Activated effector memory CD4-positive, alpha-beta T cell treated with Interleukin-2 at 50 U/mL for 16 hours (primary cell): Measurements from ENCODE around the gene SMIM36.
"Not testable (repeated sequence)": the region's sequence is repeated elsewhere in the genome, so short reads cannot be mapped to it uniquely, and the experiment has no call there.

ENCODE experiments used
- DNase-seq: peaks from one replicate; pipeline ENCODE4 v3.0.0-alpha.2; 2020

Gene SMIM36

DNA sequence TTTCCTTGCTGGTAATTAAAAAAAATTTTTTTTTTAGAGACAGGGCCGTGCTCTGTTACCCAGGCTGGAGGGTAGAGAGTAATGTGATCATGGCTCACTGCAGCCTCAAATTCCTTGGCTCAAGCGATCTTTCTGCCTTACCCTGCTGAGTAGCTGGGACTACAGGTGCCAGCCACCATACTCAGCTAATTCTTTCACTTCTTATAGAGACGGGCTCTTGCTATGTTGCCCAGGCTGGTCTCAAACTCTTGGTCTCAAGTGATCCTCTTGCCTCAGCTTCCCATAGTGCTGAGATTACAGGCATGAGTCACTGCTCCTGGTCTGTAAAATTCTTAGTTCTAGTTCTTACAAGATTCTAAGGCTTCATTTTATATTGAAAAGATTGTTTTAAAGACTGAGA lies 11.1 kb downstream of the SMIM36 start:
- no peak for DNase-seq

DNA sequence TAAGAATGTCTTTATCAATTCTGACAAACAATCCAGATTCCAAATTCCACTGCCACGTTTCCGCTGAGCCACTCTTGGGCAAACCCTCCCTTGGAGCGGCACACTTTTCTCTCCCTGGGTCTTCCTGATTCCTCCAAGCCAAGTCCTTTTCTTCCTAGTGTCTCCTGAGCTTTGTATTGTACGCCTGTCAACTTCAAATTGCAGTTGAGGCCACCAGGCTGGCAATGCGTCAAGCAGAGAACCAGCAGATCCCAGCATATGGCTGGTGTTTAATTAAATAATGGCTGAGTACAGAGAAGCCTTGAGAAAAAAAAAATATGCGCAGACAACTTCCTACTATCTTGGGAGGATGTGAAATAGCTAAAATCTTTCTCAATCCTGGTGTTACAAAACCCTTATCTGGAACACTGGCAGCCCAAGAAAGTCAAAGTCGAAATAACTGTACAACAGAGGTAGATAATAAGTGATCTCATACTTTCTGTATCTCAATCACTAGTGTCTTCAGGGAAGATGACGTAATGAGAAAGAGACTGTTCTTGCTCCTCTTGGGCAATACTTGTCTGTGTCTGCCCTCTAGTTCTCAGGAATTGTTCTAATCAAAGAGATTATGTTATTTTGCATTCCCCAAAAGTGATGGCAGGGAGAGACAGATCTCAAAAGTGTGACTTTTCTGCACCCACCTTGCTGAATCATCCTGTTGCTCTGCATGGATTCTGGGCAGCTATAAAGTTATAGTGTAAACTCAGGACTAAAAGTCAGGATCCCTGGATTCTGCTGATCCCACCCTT lies 15.0 kb downstream of the SMIM36 start:
- no peak for DNase-seq

DNA sequence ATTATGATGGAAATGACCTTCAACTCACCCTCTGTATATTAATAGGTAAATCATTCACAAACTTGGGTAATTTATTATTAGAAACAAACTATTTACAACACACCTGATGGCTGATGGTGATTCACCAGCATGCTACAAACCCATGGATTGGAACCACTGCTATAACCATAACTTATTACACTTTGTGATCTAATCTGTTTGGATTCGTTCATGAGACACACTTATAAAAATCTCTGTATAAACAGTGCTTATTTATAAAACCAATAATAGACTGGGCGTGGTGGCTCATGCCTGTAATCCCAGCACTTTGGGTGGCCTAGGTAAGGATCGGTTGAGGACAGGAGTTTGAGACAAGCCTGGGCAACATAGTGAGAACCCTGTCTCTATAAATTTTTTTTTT lies 16.0 kb downstream of the SMIM36 start:
- DNase-seq = no peak

DNA sequence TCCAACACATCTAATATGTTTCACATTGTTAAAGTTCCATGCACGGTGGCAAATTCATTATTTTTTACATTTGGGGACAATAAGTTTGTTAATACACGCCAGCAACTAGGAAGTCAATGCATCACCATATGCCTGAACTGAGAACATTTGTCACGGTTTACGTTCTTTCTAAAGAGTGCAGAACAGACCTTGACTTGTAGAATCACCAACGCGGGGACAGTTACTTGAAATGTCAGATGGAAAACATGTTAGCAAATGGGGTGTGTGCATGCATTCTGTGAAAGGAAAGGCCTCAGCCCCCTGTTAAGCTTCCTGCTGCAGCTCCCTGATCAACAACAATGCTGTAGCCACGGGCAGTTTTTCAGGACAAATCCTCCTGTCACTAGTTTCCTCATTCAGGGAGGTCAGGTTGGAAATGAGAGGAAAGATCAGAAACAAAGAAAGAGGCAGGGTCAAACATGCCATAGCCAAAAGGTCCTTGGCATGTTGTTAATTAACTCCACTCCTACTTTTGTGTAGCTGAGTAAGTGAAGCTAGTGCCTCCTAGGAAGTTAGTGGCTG lies 18.4 kb downstream of the SMIM36 start:
- no peak for DNase-seq

DNA sequence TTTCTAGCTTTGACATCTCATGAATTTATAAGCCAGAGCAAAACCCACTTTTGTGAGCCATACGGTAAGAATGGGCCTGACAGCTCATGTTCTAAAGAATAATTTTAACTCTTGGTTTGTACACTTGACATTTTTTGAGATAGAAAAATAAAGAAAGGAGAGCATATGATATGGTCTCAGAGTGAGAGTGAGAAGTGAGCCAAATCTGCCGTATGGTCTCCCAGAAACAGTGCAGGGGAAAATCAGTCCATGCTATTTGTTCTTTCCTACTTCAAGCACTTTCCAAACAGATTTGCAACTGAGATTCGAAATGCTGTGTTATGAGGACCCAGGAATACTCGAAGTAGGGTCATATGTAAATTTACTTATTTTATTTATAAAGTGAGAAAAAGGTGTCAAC lies 20.9 kb downstream of the SMIM36 start:
- DNase-seq = no peak

DNA sequence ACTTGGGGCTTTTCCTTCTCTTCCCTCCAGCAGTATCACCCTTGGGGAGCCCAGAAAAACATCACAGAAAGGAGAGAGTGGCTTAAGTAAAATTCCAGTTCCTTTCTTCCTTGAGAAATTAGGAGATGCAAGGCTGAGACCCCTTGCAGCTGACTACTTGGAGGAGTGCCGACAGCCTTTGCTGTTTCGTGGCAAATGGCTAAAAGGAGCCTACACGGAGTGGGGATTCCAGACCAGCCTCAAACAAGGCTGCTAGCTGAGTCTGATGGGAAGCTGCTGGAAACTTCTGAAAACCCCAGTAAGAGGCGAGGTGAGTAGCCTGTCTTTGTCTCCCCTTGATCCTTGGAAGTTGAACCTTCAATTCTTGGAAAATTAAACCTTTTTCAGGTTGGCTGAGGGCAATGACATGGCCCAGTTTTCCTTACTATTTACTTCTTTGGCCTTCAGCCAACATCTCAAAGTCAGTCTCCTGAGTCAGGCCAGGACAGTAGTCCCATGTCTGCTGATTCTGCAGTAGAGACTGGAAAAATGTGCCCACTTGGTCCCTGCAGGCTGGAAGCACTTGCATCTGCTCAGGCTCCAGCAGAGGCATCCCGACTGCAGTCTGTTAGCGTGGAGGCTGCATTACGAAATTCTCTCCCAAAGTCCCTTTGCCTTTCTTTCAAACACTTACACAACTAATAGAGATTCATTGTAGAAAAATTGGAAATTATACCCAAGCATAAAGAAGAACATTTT lies 23.4 kb downstream of the SMIM36 start:
- no peak for DNase-seq

DNA sequence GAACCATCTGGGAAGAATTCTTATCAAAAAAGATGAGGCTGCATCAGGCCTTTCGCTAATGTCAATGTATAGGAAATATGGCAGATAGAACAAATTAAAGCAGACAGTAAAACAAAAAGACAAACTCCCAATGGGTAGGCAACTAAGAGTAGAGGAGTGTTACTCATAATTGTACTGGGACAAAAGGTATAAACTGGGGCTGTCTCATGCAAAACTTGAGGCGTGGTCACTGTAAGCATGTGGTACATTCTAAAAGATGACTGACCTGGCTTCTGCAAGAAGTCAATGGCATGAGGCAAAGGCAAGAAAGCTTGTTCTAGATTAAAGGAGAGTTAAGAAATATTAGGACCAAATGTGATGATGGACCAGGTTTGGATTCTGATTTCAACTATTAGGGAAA lies 26.7 kb downstream of the SMIM36 start:
- DNase-seq = no peak

DNA sequence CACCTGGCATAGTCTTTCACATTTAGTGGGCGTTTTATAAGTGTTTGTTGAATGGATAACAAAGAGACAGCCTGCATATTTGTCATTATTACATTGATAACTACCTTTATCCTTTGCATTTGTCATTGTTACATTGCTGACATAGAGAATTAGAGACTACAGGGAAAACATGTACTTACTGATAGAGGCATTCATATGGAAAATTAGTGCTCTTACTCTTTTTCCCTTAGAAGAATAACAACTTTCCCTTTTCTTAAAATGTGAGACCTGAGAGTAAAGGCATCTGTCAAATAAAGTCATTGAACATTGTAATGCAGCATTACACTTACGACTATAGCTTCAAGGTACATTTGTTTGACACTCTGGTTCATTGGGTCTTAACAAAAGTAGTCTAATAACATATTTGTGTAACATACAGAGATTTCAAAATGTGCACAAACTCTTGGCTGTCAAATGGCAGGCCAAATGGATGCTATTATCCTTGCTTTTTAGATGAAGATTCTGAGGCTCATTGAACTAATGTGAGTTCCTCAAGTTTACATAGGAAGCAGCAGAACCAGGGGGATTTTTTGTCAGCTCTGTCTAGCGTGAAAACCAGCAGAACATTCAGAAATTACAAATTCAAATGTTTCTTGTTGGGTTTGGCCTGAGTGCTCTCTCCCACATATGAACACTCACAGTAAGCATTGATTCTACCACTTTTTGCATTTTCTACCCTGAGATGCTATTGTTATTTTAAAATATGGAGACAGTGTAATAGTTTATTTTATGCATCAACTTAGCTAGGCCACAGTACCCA lies 28.5 kb downstream of the SMIM36 start:
- DNase-seq = no peak

DNA sequence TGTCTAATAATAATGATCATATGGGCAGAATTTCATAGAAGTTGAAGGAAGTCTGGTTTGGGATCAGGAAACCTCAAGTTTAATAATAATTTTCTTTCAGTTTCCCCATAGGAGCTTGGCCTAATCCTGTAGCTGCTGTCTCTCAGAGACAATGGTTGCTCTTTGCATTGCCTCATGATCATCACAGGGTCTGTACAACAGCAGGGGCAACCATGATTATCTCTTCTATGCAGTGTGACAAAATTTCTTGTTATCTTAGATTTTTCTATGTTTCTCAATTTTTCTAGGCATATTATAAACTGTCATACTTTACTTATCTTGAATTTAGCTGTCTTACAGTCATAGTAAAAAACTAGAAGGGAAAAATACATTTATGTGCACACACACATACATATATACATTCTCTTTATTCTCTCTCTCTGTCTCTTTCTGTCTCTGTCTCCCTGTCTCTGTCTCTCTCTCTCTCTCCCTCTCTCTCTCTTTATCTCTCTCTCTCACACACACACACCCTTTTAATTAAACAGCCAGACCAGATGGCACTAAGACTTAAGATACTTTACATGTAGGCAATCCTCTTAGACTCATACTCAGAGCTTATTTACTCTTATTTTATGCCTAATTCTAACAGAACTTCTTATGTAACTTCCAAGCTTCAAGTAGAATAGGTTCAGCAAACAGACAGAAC lies 30.5 kb downstream of the SMIM36 start:
- no peak for DNase-seq

DNA sequence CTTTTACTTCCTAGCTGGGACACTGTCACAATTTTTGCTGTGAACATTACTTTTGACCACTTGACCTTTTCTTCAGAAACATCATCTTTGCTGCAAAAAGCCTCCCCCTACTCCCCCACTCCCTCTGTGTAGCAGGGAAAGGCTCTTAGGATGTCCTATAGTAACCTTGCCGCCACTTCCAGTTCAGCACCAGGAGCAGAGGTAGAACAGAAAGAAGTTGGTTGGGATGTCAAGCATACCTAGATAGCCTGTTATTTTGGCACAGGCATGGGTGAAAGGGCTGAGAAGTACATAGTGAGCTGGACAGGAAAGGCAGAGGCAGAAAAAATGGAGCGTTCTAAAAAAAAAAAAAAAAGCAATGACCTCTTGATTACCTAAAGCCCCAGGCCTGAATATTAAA lies 31.3 kb downstream of the SMIM36 start:
- DNase-seq = no peak

DNA sequence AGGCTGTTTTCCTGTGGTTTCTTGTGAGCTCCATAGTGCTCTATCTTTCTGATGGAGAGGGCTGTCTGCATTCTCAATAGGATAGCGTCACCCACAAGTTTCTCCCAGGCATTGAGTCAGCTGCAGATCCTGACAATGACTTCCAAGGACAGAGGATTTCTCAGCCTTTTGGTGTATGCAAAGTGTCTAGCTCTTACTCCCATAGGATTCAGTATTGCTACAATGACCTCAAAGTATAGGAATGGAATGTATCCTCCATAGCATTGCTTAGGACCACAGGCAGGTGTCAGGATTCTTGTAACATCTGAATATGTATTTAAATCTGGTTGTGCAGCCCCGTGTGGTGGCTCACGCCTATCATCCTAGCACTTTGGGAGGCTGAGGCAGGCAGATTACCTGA lies 32.3 kb downstream of the SMIM36 start:
- no peak for DNase-seq

DNA sequence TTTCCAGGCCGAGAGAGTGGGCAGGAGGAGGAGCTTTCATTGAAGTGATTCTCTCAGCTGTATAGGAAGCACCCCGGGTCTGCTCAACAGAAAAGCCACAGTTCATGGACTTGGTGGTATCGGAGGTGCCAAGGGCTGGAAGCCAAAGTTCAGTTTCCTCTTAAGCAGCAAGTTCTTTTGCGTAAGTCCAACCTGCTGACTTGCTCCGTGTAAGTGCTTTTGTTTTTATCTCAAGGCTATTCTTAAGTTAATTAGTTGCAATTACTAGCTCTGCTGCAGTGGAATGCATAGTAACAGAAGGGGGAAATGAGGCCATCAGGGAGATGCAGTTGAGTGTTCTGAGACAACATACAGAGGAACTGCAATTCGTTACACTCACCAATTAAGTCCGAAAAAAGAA lies 44.6 kb downstream of the SMIM36 start:
- no peak for DNase-seq

DNA sequence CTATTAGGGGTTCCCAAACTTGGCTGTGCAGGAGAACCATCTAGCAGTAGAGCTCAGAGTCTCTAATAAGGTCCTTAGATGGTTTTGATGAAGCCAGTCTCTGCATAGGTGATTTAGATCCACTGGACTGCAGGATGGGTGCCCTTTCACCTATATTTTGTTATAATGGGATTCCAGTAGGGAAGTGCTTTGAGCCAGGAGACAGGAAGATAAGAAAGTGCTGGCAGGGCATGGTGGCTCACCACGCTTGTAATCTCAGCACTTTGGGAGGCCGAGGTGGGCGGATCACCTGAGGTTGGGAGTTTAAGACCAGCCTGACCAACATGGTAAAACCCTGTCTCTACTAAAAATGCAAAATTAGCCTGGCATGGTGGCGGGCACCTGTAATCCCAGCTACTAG lies 45.5 kb downstream of the SMIM36 start:
- not testable (repeated sequence) for DNase-seq

DNA sequence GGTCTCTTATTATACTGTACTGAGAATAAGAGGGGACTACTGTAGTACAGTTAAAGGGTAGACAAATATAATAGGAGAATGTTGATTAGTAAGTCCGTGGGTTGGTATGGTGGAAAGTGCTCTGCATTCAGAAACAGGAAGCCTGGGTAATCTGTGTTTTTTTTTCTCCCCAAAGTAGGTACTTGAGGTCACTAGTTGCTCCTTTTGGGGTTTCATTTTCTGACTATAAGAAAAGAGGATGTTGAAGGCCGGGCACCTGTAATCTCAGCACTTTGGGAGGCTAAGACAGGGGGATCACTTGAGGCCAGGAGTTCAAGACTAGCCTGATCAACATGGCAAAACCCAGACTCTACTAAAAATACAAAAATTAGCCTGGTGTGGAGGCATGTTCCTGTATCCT lies 47.7 kb downstream of the SMIM36 start:
- DNase-seq = no peak

DNA sequence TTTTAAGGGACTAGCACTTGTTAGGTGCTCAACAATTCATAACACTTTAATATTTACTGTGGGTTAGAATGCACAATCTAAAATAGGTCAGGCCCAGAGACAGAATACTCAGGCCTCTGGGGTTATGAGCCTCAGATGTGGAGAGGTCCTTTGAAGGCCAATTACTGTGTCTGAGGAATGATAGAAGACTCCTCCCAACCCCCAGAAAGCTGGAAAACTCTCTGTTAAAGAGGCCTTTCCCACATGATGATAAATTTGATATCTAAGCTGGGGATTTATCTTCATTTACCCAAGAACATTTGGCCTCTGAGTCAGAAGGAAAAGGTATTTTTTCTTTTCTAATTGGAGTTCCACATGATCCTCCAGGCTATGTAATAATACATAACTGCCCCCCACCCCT lies 48.5 kb downstream of the SMIM36 start:
- no peak for DNase-seq

DNA sequence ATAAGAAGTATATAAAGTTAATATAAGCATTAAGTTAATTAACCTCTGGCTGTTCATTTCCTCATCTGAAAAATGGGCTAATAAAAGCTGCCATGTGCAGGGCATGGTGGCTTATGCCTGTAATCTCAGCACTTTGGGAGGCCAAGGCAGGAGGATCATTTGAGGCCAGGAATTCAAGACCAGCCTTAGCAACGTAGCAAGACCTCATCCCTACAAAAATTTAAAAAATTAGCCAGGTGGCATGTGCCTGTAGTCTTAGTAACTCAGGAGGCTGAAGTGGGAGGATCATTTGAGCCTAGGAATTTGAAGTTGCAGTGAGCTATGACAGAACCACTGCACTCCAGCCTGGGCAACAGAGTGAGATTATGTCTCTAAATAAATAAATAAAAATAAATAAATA lies 49.0 kb downstream of the SMIM36 start:
- DNase-seq = no peak

DNA sequence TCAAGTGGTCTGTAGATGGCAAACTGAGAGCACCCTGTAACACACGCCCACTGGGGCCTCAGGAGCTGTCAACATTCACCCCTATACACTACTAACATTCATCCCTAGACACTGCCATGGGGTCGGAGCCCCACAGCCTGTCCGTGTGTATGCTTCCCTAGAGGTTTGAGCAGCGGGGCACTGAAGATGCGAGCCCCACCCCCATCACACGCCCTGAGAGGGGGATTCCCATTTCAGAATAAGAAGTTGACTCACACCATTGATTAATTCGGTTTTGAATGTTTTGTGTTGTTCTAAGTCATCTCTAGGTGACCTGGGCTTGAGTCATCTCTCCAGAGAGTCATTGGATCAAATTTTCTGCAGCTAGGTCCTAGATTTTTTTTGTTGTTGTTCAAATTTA lies 52.3 kb downstream of the SMIM36 start:
- DNase-seq = no peak

DNA sequence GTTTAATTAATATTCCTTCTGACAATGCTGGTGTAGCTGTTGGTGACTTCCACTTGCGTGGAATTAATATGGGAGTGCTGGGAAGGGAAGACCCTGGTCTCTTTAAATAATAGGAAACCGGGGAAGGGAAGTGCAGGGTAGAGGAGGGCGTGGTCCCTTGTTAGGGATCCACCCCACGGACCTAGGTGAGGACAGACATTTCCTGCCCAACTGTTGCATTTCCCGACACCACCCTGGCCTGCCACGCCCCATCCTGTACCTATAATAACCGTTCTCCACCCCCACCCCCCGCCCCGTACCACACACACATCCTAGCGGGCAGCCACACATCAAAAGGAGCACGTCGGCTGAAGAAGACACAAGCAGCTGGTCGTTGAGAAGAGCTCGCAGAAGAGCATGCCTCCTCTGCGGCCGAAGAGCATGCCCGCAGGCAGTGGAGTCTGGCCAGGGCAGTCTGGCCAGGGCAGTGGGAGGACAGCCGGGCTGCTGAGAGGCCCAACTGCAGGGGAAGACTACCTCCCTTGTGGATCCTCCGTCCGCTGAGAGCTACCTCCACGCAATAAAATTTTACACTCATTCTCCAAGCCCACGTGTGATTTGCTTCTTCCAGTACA lies 52.9 kb downstream of the SMIM36 start:
- DNase-seq = no peak

DNA sequence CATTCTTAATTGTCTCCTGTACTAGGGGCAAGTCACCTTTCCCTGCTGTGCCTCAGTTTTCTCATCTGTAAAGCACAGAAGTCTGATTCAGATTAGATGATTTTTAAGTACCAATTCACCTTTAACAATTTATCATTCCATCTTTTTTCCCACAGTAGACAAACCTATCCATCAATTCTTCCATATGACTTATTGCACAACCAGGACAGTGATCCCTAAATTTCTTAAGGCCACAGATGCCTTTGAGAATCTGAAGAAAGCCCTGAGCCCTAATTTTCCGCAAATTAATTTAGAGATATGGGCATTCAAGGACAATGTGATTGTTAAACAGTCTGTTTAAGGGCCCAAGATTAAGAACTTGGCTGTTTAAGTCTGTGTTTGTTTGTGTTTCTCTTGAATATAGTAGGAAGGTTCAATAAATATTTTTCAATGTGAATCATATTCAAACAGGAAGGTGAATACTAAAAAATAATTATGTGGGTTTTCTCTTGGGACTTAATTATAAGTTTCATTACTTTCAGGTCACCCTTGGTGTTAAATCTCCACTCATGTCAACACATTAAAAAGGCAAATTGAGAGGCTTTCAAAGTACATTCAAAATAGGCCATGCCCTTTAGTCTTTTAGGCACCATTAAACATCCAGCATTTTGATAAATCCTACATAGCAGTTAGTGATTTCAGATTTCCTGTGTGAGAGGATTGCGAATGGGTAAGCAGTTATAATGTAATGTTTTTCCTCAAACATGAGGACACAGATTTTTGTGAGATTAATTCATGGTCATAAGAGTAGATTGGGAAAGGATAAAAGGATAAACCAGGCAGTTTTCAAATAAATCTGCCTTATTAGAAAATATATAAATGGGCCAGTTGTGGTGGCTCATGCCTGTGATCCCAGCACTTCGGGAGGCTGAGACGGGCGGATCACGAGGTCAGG lies 54.7 kb downstream of the SMIM36 start:
- no peak for DNase-seq

DNA sequence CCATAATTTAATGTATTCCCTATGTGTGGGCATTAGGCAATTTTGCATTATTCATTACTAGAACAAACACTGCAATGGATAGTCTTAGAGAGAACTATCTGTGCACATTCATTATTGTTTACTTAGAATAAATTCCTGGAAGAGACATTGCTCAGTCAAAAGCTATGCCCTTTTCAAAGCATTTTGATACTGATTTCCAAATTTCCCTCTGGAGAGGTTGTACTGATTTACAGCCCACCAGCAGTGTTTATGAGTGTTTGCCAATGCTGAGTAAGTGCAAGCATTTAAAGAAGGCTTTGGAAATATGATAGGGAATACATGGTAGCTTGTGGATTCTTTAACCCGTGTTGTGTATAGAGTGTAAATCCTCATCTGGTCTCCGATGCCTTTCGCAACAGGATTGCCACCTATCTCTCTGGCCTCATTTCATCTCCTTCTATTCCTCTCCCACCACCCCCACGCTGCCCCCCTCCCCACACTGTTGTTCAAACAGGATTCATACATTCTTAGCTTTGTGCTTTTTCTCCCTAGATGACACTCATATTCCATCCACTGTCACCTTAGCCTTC lies 56.3 kb downstream of the SMIM36 start:
- DNase-seq = no peak
